ENCODE data around the gene CPED1.

CPED1 gene

DNA sequence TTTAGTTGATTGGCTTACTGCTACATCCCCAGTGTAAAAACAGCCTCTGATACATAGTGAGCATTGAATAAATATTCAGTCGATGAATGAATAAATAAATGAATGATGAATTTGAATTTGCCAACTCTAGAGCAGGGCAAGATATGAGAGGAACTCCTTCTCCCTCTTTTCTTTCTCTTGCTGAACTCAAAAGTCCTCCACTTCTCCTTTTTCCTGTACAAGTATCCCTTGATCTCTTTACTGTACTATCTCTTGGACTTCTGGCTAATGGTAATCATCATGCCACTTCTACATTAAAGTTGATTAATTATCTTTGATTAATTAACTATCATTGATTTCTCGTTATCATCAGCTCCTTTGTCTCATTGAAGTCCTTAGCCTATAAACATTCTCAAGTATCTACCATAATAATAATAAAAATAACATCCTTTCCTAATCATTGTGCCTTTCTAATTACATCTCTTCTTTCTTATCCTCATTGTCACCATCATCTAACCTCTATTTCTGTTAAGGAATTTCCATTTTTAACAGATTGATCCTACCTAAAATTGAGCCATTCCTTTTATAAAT is 10.6 kb downstream of the CPED1 start:
- H3K79me2 ChIP-seq, result no peaks in the 10 kb centered on the region
- TF ChIP-seq, protein P1, sequence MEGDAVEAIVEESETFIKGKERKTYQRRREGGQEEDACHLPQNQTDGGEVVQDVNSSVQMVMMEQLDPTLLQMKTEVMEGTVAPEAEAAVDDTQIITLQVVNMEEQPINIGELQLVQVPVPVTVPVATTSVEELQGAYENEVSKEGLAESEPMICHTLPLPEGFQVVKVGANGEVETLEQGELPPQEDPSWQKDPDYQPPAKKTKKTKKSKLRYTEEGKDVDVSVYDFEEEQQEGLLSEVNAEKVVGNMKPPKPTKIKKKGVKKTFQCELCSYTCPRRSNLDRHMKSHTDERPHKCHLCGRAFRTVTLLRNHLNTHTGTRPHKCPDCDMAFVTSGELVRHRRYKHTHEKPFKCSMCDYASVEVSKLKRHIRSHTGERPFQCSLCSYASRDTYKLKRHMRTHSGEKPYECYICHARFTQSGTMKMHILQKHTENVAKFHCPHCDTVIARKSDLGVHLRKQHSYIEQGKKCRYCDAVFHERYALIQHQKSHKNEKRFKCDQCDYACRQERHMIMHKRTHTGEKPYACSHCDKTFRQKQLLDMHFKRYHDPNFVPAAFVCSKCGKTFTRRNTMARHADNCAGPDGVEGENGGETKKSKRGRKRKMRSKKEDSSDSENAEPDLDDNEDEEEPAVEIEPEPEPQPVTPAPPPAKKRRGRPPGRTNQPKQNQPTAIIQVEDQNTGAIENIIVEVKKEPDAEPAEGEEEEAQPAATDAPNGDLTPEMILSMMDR (IDR thresholded peaks at IDR 0.05), result no peak
- H3K9ac ChIP-seq, result no peak overlapping the region
- H3K4me3 ChIP-seq (ENCODE audit: low read depth, low read length), result no peak overlapping the region
- H2AFZ ChIP-seq, result no peak overlapping the region
- no peaks in the 10 kb centered on the region for H3K36me3 ChIP-seq (ENCODE audit: control insufficient read depth, insufficient read depth, low read length)
- H3K4me1 ChIP-seq, result no peaks in the 10 kb centered on the region
- no peaks in the 10 kb centered on the region for H3K27me3 ChIP-seq (ENCODE audit: control insufficient read depth, insufficient read depth, low read length)
- no peak overlapping the region for H3K4me2 ChIP-seq (ENCODE audit: low read length)
- H3K9me3 ChIP-seq (ENCODE audit: control insufficient read depth, low read length), result no peaks in the 10 kb centered on the region
- no peak overlapping the region for H3K27ac ChIP-seq

DNA sequence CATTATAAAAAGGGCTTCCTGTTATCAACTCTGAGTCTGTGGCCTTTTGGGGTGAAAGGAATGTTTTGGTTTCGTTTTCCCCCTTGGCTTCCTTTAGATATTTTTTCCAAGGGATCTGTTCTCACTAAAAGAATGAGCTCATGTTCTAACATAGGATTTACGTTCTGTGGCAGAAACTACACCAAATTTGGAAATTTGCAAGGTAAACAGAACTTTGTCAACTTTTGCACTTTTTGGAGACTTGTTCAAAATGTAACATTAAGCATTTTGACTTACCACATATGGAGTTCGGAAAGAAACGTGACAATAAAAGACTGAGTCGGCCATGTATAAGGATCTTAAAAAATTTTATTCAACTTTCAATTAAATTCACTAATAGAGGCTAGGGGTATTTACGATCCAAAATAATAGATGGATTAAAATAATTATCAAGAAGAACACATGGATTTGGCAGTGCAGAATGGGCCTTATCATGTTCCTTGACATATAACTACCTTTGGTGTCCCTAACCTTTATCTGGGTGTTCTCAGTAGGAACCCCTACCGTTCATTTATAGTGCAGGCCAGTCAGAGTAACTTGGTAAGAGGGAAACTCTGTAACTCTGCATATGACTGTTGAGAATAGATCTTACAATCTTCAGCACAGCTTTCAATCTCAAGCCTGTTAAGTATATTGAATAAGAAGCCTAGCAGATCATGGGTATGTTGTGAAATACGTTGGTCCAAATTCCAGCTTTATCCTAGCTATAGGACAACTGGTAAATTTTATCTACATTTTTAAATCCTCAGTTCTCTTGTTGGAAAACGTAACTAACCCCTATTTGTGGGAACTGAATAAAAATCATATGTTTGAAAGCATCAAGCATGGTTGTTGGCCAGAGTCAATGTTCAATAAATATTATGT is 11.8 kb downstream of the CPED1 start:
- Histone ChIP-seq H3K27ac (no peak overlapping the region), H3K36me3 (ENCODE audit: control insufficient read depth, insufficient read depth, low read length) (no peaks in the 10 kb centered on the region), H3K9me3 (ENCODE audit: control insufficient read depth, low read length) (no peaks in the 10 kb centered on the region), H3K27me3 (ENCODE audit: control insufficient read depth, insufficient read depth, low read length) (no peaks in the 10 kb centered on the region), H2AFZ (no peak overlapping the region), H3K4me2 (ENCODE audit: low read length) (no peak overlapping the region), H3K4me3 (ENCODE audit: low read depth, low read length) (no peak overlapping the region), H3K4me1 (no peaks in the 10 kb centered on the region), H3K79me2 (no peaks in the 10 kb centered on the region), H3K9ac (no peak overlapping the region)
- TF ChIP-seq, protein P1 (IDR thresholded peaks at IDR 0.05), result no peak

DNA sequence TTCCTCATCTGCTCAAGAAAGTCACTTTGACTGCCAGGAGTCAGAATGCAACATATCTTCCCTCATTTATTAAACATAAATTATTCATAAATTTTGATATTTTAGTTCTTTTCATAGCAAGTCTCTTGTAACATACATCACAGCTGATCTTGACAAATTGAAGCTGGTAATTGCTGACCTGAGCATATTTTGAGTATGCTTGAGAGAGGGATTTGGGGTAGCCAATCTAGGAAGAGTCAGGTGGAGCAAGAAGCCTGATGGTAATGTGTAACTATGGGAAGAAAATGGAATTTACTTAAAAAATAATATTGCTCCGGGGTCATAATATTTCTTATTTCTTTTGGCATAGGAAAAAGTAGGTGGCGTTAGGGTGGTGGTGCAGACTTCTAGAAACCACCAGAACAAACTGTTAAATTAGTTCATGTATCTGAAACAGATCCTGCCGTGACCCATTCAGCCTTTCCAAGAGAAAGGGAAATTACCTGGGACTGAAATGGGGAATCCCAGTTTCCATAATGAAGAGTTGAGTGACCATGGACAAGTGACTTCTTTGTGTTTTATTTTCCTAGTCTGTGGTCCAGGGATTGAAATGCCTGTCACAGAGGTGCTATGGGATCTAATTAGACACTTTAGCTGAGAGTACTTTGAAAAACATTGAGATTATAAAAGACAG is 12.9 kb downstream of the CPED1 start:
- Histone ChIP-seq H3K4me1 (no peaks in the 10 kb centered on the region), H3K27me3 (ENCODE audit: control insufficient read depth, insufficient read depth, low read length) (no peaks in the 10 kb centered on the region), H3K4me2 (ENCODE audit: low read length) (no peak overlapping the region), H2AFZ (no peak overlapping the region), H3K4me3 (ENCODE audit: low read depth, low read length) (no peak overlapping the region), H3K9ac (no peak overlapping the region), H3K79me2 (no peaks in the 10 kb centered on the region), H3K9me3 (ENCODE audit: control insufficient read depth, low read length) (no peaks in the 10 kb centered on the region), H3K27ac (no peak overlapping the region), H3K36me3 (ENCODE audit: control insufficient read depth, insufficient read depth, low read length) (no peaks in the 10 kb centered on the region)
- TF ChIP-seq, protein P1 (IDR thresholded peaks at IDR 0.05), result no peak

DNA sequence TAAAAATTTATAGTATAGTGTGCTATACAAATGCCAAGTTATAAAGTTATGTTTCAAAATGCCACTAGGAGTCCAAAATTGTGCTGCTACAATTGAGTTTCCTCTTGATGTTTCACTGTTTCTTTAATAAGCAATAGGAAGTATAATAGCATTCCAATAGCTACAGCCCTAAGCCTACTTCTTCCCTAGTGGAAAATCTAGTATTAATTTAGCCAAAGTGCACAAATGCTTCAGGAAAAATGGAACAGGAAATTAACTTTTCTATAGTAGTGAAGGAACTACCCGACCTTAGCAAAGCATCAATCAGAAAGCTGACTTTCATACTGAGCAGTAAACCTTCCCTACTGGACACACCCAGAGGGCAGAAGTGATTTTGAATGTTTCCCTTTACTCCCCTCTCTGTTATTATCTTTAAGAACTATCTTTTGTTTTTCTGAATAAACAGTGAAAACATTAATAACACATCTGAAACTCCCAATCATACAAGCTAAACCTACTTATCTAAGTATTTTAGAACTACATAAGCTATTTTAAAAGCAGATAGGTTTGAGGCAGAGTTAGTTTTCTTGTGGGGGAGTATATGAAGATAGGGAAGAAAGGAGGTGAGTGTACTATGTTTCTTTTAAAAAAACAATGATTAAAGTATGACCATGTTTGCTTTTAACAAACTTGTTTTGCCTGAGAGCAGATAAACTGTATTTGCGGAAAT is 13.7 kb downstream of the CPED1 start:
- Histone ChIP-seq H3K4me2 (ENCODE audit: low read length) (no peak overlapping the region), H3K9ac (no peak overlapping the region), H3K9me3 (ENCODE audit: control insufficient read depth, low read length) (no peaks in the 10 kb centered on the region), H3K36me3 (ENCODE audit: control insufficient read depth, insufficient read depth, low read length) (no peaks in the 10 kb centered on the region), H2AFZ (no peak overlapping the region), H3K4me3 (ENCODE audit: low read depth, low read length) (no peak overlapping the region), H3K27ac (no peak overlapping the region), H3K4me1 (no peaks in the 10 kb centered on the region), H3K27me3 (ENCODE audit: control insufficient read depth, insufficient read depth, low read length) (no peaks in the 10 kb centered on the region), H3K79me2 (no peaks in the 10 kb centered on the region)
- TF ChIP-seq, protein P1 (IDR thresholded peaks at IDR 0.05), result no peak
